Measurements from ENCODE around the gene JADE2.

DNA sequence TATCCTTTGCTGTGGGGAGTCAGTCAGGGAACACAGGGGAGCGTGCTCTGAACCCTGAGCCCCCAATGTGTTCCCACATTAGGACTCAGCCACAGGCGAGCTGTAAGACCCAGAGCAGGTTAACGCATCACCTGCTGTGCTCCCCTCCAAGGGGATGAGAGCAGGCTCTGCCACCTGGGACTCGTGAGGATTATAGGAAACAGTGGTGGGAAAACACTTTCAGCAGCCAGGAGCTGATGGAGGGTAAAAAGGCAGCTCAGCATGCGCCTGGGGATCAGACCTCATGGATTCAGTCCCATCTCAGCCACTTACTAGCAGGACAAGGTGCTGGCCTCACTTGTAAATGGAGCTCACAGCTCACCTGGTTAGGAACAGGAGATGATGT, 9.2 kb downstream of the JADE2 start:
- TF ChIP-seq, protein P1, sequence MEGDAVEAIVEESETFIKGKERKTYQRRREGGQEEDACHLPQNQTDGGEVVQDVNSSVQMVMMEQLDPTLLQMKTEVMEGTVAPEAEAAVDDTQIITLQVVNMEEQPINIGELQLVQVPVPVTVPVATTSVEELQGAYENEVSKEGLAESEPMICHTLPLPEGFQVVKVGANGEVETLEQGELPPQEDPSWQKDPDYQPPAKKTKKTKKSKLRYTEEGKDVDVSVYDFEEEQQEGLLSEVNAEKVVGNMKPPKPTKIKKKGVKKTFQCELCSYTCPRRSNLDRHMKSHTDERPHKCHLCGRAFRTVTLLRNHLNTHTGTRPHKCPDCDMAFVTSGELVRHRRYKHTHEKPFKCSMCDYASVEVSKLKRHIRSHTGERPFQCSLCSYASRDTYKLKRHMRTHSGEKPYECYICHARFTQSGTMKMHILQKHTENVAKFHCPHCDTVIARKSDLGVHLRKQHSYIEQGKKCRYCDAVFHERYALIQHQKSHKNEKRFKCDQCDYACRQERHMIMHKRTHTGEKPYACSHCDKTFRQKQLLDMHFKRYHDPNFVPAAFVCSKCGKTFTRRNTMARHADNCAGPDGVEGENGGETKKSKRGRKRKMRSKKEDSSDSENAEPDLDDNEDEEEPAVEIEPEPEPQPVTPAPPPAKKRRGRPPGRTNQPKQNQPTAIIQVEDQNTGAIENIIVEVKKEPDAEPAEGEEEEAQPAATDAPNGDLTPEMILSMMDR (IDR thresholded peaks at IDR 0.05), result no peak
- TF ChIP-seq EP300 (IDR thresholded peaks at IDR 0.05) (no peak), POLR2AphosphoS5 (IDR thresholded peaks at IDR 0.05) (no peak)

Measured in stomach (tissue), 4 donors.